Measurements from ENCODE around the gene EARS2.

Gene EARS2

DNA sequence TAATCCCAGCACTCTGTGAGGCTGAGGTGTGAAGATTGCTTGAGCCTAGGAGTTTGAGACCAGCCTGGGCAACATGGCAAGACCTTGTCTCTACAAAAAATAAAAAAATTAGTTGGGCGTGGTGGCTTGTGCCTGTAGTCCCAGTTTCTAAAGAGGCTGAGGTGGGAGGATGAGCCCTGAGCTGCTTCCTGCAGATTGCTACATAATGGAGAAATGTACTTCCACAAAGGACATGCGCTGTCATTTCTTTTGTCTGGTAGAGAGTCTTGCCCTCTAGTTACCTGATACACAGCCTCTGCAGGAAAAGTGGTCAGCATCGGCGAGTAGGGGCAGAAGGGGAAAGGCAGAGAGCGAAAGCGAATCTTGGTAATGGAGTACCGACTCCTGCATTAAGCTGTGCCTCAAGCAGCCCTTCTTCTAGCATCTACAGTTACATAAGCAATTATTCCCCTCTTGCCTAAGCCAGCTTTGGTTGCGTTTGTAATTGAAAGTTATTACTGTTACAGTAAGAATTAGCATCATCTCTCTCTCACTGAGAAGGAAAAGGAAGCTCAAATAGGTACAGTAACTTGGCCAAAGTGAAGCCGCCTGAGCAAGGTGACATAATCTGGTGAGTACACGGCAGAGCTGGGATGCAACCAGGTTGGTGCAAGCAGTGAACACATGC, 28.4 kb downstream of the EARS2 start:
- no peak for DNase-seq (ENCODE audit: low spot score)
- Mint-ChIP-seq H3K4me3 (no peak overlapping the region), H3K4me1 (ENCODE audit: low read depth) (no peaks in the 10 kb centered on the region), H3K27me3 (ENCODE audit: low read depth) (no peaks in the 10 kb centered on the region), H3K9me3 (no peaks in the 10 kb centered on the region), H3K36me3 (ENCODE audit: low read depth) (peaks cover 19% of the 10 kb centered on the region), H3K27ac (no peak overlapping the region)

DNA sequence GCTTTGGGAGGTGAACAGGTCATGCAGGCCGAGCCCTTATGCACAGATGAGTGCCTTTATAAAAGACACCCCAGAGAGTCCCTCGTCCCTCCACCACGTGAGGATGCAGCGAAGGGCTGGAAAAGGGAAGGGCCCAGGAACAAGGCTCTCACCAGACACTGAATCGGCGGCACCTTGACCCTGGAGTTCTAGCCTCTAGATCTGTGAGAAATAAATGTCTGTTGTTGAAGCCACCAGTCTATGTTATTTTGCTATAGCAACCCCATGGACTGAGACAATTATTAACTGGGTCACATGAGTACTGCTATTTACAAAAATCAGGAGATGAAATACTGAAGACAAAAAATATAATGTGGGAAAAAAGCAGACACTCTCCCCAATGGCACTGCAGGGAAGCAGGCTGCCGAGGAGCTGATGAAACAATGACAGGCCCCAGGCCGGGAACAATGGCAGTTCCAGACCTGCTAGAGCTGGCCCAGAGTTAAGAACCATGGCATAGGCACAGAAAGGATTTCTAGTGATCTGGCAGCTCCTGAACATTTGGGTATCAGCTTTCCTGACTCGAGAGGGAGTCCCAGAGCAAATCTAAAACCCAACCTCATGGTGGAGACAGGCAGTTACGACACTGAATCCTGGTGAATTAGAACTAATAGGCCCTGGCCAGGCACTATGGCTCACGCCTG, 29.0 kb downstream of the EARS2 start:
- no peaks in the 10 kb centered on the region for H3K4me1 Mint-ChIP-seq (ENCODE audit: low read depth)

DNA sequence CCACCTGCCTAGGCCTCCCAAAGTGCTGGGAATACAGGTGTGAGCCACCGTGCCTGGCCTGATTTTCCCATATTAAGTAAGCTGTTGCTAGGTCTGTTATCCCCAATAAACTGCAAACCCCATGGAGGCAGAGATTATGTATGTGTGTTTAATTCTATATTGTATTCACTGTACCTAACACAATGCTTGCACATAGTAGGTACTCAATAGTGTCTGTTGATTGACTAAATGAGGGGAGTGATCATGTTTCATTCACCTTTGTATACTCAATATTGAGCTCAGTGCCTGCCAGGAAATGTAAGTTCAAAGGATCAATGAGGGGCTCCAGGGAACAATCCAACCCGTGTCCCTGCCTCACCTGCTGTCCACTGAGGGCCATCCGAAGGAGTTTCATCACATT, 32.3 kb downstream of the EARS2 start:
- H3K9me3 Mint-ChIP-seq, result no peaks in the 10 kb centered on the region
- H3K36me3 Mint-ChIP-seq (ENCODE audit: low read depth), result peaks cover 33% of the 10 kb centered on the region
- no peak overlapping the region for H3K27ac Mint-ChIP-seq
- no peak for DNase-seq (ENCODE audit: low spot score)
- no peaks in the 10 kb centered on the region for H3K27me3 Mint-ChIP-seq (ENCODE audit: low read depth)
- H3K4me3 Mint-ChIP-seq, result no peak overlapping the region
- H3K4me1 Mint-ChIP-seq (ENCODE audit: low read depth), result no peaks in the 10 kb centered on the region

More for the DNA sequence above, 29.0 kb downstream of the EARS2 start:
- peaks cover 19% of the 10 kb centered on the region for H3K36me3 Mint-ChIP-seq (ENCODE audit: low read depth)
- DNase-seq (ENCODE audit: low spot score), result no peak
- H3K27me3 Mint-ChIP-seq (ENCODE audit: low read depth), result no peaks in the 10 kb centered on the region
- no peaks in the 10 kb centered on the region for H3K9me3 Mint-ChIP-seq
- no peak overlapping the region for H3K27ac Mint-ChIP-seq
- no peak overlapping the region for H3K4me3 Mint-ChIP-seq

DNA sequence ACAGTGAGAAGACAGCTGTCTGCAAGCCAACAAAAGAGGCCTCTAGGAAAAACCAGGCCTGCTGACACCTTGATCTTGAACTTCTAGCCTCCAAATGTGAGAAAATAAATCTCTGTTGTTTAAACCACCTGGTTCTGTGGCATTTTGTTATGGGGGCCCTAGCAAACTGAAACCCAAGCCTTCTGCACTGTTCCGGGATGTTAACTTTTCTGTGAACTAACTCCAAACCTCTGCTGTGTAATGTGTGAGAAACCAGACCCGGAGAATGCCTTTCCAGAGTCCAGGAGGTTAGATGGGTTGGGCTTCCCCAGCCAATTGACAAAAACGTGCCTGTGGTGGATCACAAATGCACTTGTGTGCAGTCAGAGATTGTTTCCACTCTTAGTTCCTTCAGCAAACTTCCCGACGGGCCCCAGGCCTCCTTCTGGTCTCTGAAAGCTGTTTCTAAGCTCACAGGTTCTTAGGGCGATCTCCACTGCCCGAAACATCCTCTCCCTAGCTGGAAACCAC, 33.2 kb downstream of the EARS2 start:
- H3K27ac Mint-ChIP-seq, result no peak overlapping the region
- DNase-seq (ENCODE audit: low spot score), result no peak

DNA sequence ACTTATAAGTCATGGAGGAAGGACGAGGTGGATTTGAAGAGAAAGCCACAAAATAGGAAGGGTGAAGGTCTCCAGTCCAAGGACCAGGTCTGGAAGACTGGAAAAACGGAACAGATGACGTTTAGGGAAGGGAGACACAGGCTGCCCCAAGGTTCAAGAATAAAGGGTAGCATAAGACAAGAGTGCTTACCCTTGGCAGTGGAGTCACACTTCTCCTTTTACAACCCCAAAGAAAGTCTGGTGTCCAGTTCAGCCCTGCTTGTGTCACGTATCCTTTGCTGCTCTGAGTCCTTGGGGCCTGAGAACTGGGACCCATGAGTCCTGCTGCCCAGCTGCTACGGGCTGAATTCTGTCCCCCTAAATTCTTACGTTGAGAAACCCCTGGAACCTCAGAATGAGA, 33.8 kb downstream of the EARS2 start:
- no peak for DNase-seq (ENCODE audit: low spot score)
- Mint-ChIP-seq H3K27me3 (ENCODE audit: low read depth) (no peaks in the 10 kb centered on the region), H3K36me3 (ENCODE audit: low read depth) (peaks cover 37% of the 10 kb centered on the region), H3K9me3 (no peaks in the 10 kb centered on the region), H3K27ac (no peak overlapping the region), H3K4me3 (no peak overlapping the region), H3K4me1 (ENCODE audit: low read depth) (peaks cover 4% of the 10 kb centered on the region)

More for the DNA sequence above, 33.2 kb downstream of the EARS2 start:
- peaks cover 35% of the 10 kb centered on the region for H3K36me3 Mint-ChIP-seq (ENCODE audit: low read depth)
- H3K9me3 Mint-ChIP-seq, result no peaks in the 10 kb centered on the region
- H3K4me1 Mint-ChIP-seq (ENCODE audit: low read depth), result no peaks in the 10 kb centered on the region
- H3K4me3 Mint-ChIP-seq, result no peak overlapping the region
- no peaks in the 10 kb centered on the region for H3K27me3 Mint-ChIP-seq (ENCODE audit: low read depth)

DNA sequence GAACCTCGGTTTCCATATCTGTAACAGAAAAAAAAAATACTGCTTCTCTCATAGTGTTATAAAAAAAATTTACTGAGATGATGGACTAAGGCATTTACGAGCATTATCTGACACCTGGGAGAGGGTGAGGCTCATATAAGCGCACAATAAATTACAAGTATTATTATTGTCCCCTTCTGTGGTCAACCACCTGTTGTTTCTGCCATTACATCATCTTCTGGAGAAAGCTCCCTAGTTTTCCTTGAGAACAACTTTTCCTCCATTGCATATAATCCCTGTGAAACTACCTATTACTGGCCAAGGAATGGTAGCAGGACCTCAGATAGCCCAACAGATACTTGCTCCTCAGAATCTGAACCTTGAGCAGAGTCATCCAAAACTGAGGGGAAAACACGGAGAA, 35.2 kb downstream of the EARS2 start:
- H3K9me3 Mint-ChIP-seq, result no peaks in the 10 kb centered on the region
- H3K4me1 Mint-ChIP-seq (ENCODE audit: low read depth), result peaks cover 8% of the 10 kb centered on the region
- no peaks in the 10 kb centered on the region for H3K27me3 Mint-ChIP-seq (ENCODE audit: low read depth)
- H3K4me3 Mint-ChIP-seq, result no peak overlapping the region
- H3K27ac Mint-ChIP-seq, result no peak overlapping the region
- peaks cover 37% of the 10 kb centered on the region for H3K36me3 Mint-ChIP-seq (ENCODE audit: low read depth)
- DNase-seq (ENCODE audit: low spot score), result no peak

DNA sequence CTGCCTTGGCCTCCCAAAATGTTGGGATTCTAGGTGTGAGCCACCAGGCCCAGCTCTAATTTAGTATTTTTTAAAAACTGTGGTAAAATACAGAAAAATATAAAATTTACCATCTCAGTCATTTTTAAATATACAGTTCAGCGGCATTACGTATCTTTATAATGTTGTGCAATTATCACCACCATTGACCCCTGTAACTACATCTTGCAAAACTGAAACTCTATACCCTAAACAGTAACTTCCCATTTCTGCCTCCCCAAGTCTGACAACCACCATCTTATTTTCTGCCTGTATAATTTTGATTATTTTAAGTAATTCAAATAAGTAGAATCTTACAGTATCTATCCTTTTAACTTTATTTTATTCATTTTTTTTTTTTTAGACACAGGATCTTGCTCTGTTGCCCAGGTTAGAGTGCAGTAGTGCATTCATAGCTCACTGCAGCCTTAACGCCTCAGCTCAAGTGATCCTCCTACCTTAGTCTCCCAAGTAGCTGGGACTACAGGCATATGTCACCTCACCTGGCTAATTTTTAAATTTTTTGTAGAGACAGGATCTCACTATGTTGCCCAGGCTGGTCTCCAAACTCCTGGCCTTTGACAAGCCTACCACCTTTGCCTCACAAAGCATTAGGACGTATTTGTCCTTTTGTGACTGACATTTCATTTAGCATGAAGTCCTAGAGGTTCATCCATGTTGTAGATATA, 36.0 kb downstream of the EARS2 start:
- H3K9me3 Mint-ChIP-seq, result no peaks in the 10 kb centered on the region
- peaks cover 39% of the 10 kb centered on the region for H3K36me3 Mint-ChIP-seq (ENCODE audit: low read depth)
- peaks cover 15% of the 10 kb centered on the region for H3K4me1 Mint-ChIP-seq (ENCODE audit: low read depth)
- no peak for DNase-seq (ENCODE audit: low spot score)
- no peak overlapping the region for H3K4me3 Mint-ChIP-seq
- peak overlapping the region; percentile 23 for H3K27ac Mint-ChIP-seq
- no peaks in the 10 kb centered on the region for H3K27me3 Mint-ChIP-seq (ENCODE audit: low read depth)

DNA sequence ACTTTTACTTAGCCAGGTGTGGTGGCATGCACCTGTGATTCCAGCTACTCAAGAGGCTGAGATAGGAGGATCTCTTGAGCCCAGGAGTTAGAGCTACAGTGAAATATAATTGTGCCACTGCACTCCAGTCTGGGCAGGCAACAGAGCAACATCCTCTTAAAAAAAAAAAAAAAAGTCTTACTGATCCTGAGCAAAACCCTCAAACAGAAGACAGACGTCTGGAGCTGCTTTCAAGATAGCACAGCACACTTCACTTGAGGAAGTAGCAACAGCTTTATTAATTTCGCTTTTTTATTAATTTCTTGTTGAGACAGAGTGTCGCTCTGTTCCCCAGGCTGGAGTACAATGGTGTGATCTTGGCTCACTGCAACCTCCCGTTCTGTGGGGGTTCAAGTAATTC, 36.6 kb downstream of the EARS2 start:
- no peak for DNase-seq (ENCODE audit: low spot score)
- no peaks in the 10 kb centered on the region for H3K9me3 Mint-ChIP-seq
- H3K27ac Mint-ChIP-seq, result no peak overlapping the region
- H3K4me1 Mint-ChIP-seq (ENCODE audit: low read depth), result peaks cover 20% of the 10 kb centered on the region
- H3K27me3 Mint-ChIP-seq (ENCODE audit: low read depth), result no peaks in the 10 kb centered on the region
- peaks cover 38% of the 10 kb centered on the region for H3K36me3 Mint-ChIP-seq (ENCODE audit: low read depth)
- H3K4me3 Mint-ChIP-seq, result no peak overlapping the region

DNA sequence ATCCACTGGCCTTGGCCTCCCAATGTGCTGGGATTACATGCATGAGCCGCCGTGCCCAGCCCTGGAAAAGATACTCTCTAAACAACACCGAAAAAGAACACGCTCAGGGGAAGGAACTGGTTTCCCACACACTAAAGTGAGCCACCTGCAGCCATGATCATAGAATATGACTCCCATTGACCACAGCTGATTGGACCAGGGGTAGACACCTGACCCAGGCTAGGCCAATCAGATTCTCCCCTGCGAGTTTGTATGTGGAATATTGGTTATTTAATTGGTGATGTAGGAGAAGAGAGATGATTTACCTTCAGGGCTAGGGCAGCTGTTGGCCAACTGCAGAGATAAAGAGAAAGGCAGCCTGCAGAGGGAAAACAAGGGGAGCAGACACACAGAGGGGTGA, 37.9 kb downstream of the EARS2 start:
- no peak for DNase-seq (ENCODE audit: low spot score)
- Mint-ChIP-seq H3K27me3 (ENCODE audit: low read depth) (no peaks in the 10 kb centered on the region), H3K27ac (no peak overlapping the region), H3K36me3 (ENCODE audit: low read depth) (peaks cover 34% of the 10 kb centered on the region), H3K9me3 (no peaks in the 10 kb centered on the region), H3K4me1 (ENCODE audit: low read depth) (peaks cover 30% of the 10 kb centered on the region), H3K4me3 (no peak overlapping the region)

DNA sequence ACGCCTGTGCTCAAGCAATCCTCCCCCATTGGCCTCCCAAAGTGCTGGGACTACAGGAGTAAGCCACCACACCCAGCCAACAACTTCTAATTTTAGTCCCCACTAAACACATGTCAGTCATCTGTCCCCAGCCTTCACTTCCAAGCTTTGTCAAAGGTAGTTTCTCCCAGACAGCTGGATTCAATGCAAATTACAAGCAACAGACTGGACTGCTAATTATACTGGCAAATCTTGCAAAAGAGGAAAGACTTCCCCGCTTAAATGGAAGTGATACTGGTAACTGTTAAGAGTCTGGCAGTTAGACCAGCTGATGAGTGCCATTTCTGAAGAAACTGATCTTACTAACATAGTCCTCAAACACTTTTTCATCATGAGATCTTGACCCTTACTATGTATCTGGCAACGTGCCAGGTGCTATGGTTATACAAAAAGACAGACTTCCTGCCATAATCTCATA, 38.7 kb downstream of the EARS2 start:
- H3K4me3 Mint-ChIP-seq, result no peak overlapping the region
- peaks cover 35% of the 10 kb centered on the region for H3K4me1 Mint-ChIP-seq (ENCODE audit: low read depth)
- no peaks in the 10 kb centered on the region for H3K9me3 Mint-ChIP-seq
- no peaks in the 10 kb centered on the region for H3K27me3 Mint-ChIP-seq (ENCODE audit: low read depth)
- H3K27ac Mint-ChIP-seq, result peak overlapping the region; percentile 3
- no peak for DNase-seq (ENCODE audit: low spot score)
- peaks cover 27% of the 10 kb centered on the region for H3K36me3 Mint-ChIP-seq (ENCODE audit: low read depth)

DNA sequence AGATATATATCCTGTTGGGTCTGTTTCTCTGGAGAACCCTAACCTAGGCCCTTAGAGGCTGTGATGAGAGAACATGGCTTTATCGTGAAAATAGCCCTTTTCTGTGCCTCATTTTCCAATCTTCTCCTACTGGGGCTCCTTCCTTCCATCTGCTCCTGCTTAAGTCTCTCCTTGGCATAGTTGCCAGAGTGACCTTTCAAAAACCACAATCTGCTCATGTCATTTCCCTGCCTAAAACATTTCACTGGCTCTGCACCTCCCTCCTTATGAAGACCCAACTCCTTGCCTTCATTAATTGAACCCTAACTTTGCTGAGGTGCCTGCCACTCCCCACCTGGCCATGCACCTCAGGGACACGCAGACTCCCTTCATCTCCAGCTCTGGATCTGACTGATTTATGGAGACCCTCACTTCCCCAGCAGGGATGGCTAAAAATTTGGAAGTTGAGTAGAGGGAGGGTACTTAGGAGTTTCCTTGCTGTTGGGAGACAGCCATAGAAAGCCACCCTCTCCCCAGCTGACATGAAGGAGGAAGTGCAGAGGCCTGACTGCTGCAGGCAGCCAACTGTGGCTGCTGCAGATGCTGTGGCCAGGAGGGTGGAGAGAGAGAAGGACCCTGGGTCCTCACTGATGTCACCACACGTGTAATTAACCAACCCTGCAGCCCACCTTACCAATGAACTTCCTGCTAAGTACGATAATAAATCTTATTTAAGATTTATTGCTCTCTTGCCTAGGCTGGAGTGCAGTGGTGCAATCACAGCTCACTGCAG, 40.6 kb downstream of the EARS2 start:
- Mint-ChIP-seq H3K27ac (peak overlapping the region; percentile 21), H3K4me3 (peak overlapping the region; percentile 15), H3K9me3 (no peaks in the 10 kb centered on the region), H3K4me1 (ENCODE audit: low read depth) (peaks cover 40% of the 10 kb centered on the region), H3K27me3 (ENCODE audit: low read depth) (no peaks in the 10 kb centered on the region), H3K36me3 (ENCODE audit: low read depth) (peaks cover 15% of the 10 kb centered on the region)
- DNase-seq (ENCODE audit: low spot score), result no peak

DNA sequence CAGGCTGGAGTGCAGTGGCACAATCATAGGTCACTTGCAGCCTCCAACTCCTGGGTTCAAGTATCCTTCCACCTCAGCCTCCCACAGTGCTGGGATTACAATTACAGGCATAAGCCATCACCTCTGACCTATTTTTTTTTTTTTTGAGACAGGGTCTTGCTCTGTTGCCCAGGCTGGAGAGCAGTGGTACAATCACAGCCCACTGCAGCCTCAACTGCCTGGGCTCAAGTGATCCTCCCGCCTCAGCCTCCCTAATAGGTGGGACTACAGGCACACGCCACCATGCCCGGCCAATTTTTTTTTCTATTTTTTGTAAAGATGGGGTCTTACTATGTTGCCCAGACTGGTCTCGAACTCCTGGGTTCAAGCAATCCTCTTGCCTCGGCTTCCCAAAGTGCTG, 41.3 kb downstream of the EARS2 start:
- Mint-ChIP-seq H3K4me3 (peak overlapping the region; percentile 65), H3K36me3 (ENCODE audit: low read depth) (peaks cover 14% of the 10 kb centered on the region), H3K27me3 (ENCODE audit: low read depth) (no peaks in the 10 kb centered on the region), H3K27ac (peak overlapping the region; percentile 74), H3K4me1 (ENCODE audit: low read depth) (peaks cover 43% of the 10 kb centered on the region), H3K9me3 (no peaks in the 10 kb centered on the region)
- DNase-seq (ENCODE audit: low spot score), result no peak

DNA sequence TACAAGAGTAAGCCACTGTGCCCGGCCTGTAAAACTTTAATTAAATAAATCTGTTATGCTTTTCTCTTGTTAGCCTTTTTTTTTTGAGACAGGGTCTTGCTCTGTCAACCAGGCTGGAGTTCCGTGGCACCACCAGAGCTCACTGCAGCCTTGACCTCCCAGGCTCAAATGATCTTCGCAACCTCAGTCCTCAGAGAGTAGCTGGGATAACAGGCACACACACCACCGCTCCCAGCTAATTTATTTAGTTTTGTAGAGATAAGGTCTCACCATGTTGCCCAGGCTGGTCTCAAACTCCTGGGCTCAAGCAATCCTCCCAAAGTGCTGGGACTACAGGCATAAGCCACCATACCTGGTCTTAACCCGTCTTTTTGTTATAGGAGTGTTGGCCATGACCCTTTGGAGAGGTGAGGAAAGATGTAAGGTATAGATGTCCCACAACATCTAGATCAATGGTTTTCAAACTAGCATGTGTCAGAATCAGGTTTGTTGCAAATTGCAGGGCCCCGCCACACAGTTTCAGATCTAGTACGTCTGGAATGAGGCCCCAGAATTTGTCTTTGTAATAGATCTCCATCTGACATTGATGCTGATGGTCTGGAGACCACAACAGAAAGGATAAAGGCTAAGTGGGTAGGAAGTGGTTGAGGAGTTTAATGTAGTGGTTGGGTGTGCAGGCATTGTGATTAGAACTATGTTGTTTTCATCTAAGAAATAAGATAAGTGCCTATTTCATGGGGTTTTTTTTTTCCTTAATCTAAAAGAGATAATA, 42.6 kb downstream of the EARS2 start:
- H3K27ac Mint-ChIP-seq, result peak overlapping the region; percentile 77
- H3K9me3 Mint-ChIP-seq, result no peaks in the 10 kb centered on the region
- peaks cover 15% of the 10 kb centered on the region for H3K36me3 Mint-ChIP-seq (ENCODE audit: low read depth)
- peak; percentile 59 for DNase-seq (ENCODE audit: low spot score)
- H3K4me3 Mint-ChIP-seq, result peak overlapping the region; percentile 51
- H3K4me1 Mint-ChIP-seq (ENCODE audit: low read depth), result peaks cover 49% of the 10 kb centered on the region
- no peaks in the 10 kb centered on the region for H3K27me3 Mint-ChIP-seq (ENCODE audit: low read depth)
